ENCODE data around the gene TIAM1. TPM values are rescaled to one million over a fixed set of nuclear protein-coding genes. Genes with fewer than 3 reads are reported as not detected.

The TIAM1 gene
- total RNA-seq, 1 donor from 2014 or later = 6.6 TPM

GRCh38 chr21:31194510-31195293 is 149.4 kb downstream of the TIAM1 start:
- peaks cover 2% of the 10 kb centered on the region for H3K36me3 Mint-ChIP-seq (ENCODE audit: low read depth)
- H3K4me3 Mint-ChIP-seq (ENCODE audit: unreplicated experiment) = no peak overlapping the region
- H3K27ac Mint-ChIP-seq (ENCODE audit: unreplicated experiment) = no peak overlapping the region
- H3K27me3 Mint-ChIP-seq (ENCODE audit: low read depth) = no peaks in the 10 kb centered on the region
- DNase-seq (ENCODE audit: low spot score) = no peak
- H3K9me3 Mint-ChIP-seq (ENCODE audit: low read depth) = no peaks in the 10 kb centered on the region
- H3K4me1 Mint-ChIP-seq (ENCODE audit: low read depth) = no peaks in the 10 kb centered on the region
- TF ChIP-seq CTCF (IDR thresholded peaks at IDR 0.05) = no peak

DNA sequence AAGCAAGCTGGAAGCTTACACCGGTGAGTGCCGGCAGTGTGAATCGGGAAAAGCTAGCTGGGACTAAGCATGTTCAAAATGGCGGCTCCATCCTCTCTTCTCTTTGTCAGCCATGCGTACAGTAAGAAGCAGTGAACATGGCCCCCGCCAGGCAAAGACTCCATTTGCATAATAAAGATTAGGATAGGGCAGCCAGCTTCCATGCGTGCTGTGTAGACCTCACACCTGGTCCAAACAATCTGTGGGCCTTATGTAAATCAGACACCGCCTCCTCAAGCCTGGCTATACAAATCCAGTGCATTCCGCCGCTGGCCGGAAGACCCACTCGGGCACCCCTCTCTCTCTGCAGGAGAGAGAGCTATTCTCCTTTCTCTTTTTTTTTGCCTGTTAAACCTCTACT is 150.3 kb downstream of the TIAM1 start:
- Mint-ChIP-seq H3K27ac (ENCODE audit: unreplicated experiment) (no peak overlapping the region), H3K9me3 (ENCODE audit: low read depth) (no peaks in the 10 kb centered on the region), H3K4me3 (ENCODE audit: unreplicated experiment) (no peak overlapping the region), H3K4me1 (ENCODE audit: low read depth) (no peaks in the 10 kb centered on the region), H3K27me3 (ENCODE audit: low read depth) (no peaks in the 10 kb centered on the region), H3K36me3 (ENCODE audit: low read depth) (peaks cover 2% of the 10 kb centered on the region)
- DNase-seq (ENCODE audit: low spot score) = no peak
- no peak for TF ChIP-seq CTCF (IDR thresholded peaks at IDR 0.05)

- DNase-seq (ENCODE audit: low spot score) = no peak
- Mint-ChIP-seq H3K36me3 (ENCODE audit: low read depth) (peaks cover 2% of the 10 kb centered on the region), H3K4me1 (ENCODE audit: low read depth) (no peaks in the 10 kb centered on the region), H3K9me3 (ENCODE audit: low read depth) (no peaks in the 10 kb centered on the region), H3K27ac (ENCODE audit: unreplicated experiment) (no peak overlapping the region), H3K27me3 (ENCODE audit: low read depth) (no peaks in the 10 kb centered on the region), H3K4me3 (ENCODE audit: unreplicated experiment) (no peak overlapping the region)
- TF ChIP-seq CTCF (IDR thresholded peaks at IDR 0.05) = no peak
These were observed 152.5 kb downstream of the TIAM1 start for GRCh38 chr21:31191553-31191952.

DNA sequence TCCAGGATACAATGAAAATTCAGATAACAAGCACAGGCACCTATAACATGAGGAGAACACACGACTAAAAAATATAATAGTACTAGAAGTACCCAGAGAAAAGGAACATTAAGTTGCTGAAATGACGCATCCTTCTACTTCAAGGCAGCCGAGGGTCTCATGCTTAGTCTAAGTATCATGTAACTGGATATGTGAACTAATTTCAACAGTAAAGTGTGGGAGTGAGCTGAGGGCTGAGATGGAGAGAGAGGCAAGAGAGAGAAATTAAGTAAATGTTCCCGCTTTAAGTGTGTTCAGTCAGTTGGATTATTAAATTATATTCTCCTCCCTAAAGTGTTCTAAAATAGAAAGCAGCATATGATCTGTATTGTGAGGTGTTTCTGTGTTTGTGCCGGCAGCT is 153.5 kb downstream of the TIAM1 start:
- no peaks in the 10 kb centered on the region for H3K27me3 Mint-ChIP-seq (ENCODE audit: low read depth)
- no peak for DNase-seq (ENCODE audit: low spot score)
- H3K4me1 Mint-ChIP-seq (ENCODE audit: low read depth) = no peaks in the 10 kb centered on the region
- peaks cover 2% of the 10 kb centered on the region for H3K36me3 Mint-ChIP-seq (ENCODE audit: low read depth)
- H3K27ac Mint-ChIP-seq (ENCODE audit: unreplicated experiment) = no peak overlapping the region
- no peaks in the 10 kb centered on the region for H3K9me3 Mint-ChIP-seq (ENCODE audit: low read depth)
- H3K4me3 Mint-ChIP-seq (ENCODE audit: unreplicated experiment) = no peak overlapping the region
- no peak for TF ChIP-seq CTCF (IDR thresholded peaks at IDR 0.05)

DNA sequence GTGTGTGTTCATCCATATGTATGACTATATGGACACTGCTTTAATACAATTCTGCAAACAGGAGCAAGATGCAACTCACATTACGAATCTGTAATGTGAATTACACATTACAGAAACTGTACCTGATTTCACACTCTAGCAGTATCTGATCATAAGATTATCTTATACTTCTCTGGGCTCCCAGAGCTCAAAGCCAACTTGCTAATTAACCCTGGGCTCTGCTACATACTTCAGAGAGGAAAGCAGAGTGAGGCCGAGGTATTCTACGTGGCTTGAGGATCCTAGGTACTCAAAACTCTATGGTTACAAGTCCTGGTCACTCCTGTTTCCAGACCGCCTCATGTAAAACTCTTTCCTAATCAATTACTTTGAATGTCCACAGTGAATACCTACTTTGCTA is 156.6 kb downstream of the TIAM1 start:
- H3K27ac Mint-ChIP-seq (ENCODE audit: unreplicated experiment) = no peak overlapping the region
- no peak for TF ChIP-seq CTCF (IDR thresholded peaks at IDR 0.05)

More for the DNA sequence above, 156.6 kb downstream of the TIAM1 start:
- no peak overlapping the region for H3K4me3 Mint-ChIP-seq (ENCODE audit: unreplicated experiment)
- H3K4me1 Mint-ChIP-seq (ENCODE audit: low read depth) = no peaks in the 10 kb centered on the region
- no peaks in the 10 kb centered on the region for H3K36me3 Mint-ChIP-seq (ENCODE audit: low read depth)
- no peaks in the 10 kb centered on the region for H3K9me3 Mint-ChIP-seq (ENCODE audit: low read depth)
- no peaks in the 10 kb centered on the region for H3K27me3 Mint-ChIP-seq (ENCODE audit: low read depth)
- DNase-seq (ENCODE audit: low spot score) = no peak
